ENCODE results near the gene USP46. TPM values are rescaled to one million over a fixed set of nuclear protein-coding genes. Genes with fewer than 3 reads are reported as not detected.

The USP46 gene
- total RNA-seq, 6 experiments from 2014 or later = 23.9 to 30.9 (median 26.3) TPM

DNA sequence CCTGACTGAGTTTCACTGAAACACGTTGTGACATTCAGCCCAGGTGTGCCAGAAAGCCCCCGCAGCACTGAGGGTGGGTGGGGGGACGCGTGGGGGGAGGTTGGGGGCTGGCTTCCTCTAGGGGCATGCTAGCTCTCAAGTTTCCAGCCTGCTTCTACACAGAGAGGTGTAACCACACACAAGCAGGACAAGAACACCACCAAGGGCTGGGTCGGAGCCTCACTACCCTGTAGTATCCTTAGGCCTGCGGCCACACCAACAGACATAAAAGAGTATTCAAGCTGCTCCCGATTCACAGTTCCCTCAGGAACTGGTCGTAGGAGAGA, 1.8 kb downstream of the USP46 start:
- Mint-ChIP-seq H3K36me3 (ENCODE audit: low read depth) (peaks cover 11% of the 10 kb centered on the region), H3K4me1 (ENCODE audit: low read depth) (peaks cover 43% of the 10 kb centered on the region), H3K27ac (peak overlapping the region; percentile 62), H3K9me3 (no peaks in the 10 kb centered on the region), H3K27me3 (ENCODE audit: insufficient read depth) (no peaks in the 10 kb centered on the region; the same call in 1 of the 2 replicates), H3K4me3 (peak overlapping the region; percentile 85)
- DNase-seq = no peak
- TF ChIP-seq, protein P1, sequence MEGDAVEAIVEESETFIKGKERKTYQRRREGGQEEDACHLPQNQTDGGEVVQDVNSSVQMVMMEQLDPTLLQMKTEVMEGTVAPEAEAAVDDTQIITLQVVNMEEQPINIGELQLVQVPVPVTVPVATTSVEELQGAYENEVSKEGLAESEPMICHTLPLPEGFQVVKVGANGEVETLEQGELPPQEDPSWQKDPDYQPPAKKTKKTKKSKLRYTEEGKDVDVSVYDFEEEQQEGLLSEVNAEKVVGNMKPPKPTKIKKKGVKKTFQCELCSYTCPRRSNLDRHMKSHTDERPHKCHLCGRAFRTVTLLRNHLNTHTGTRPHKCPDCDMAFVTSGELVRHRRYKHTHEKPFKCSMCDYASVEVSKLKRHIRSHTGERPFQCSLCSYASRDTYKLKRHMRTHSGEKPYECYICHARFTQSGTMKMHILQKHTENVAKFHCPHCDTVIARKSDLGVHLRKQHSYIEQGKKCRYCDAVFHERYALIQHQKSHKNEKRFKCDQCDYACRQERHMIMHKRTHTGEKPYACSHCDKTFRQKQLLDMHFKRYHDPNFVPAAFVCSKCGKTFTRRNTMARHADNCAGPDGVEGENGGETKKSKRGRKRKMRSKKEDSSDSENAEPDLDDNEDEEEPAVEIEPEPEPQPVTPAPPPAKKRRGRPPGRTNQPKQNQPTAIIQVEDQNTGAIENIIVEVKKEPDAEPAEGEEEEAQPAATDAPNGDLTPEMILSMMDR (IDR thresholded peaks at IDR 0.05) = no peak

DNA sequence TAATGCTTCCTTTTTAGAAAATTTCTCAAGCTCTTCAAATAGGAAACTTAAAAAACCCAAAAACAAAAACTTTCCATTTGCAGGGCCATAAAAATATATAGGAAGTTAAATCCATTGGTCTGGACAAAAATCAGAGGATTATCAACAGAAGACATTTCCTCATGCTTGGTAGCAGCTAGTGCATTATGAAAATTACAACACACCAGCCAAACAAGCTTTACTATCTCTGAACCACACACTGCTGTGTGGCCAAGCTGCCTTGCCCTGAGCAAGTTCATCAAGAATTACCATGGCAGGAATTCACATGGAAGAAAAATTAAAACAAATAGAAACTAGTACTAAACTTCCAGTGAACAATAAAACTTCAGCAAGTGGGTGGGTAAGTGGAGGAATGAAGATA, 3.6 kb downstream of the USP46 start:
- Mint-ChIP-seq H3K4me3 (no peak overlapping the region), H3K4me1 (ENCODE audit: low read depth) (peaks cover 39% of the 10 kb centered on the region), H3K9me3 (no peaks in the 10 kb centered on the region), H3K36me3 (ENCODE audit: low read depth) (no peaks in the 10 kb centered on the region; the same call in none of the 2 replicates), H3K27ac (no peak overlapping the region), H3K27me3 (ENCODE audit: insufficient read depth) (no peaks in the 10 kb centered on the region; the same call in 1 of the 2 replicates)
- DNase-seq = no peak
- TF ChIP-seq, protein P1 (IDR thresholded peaks at IDR 0.05) = no peak

DNA sequence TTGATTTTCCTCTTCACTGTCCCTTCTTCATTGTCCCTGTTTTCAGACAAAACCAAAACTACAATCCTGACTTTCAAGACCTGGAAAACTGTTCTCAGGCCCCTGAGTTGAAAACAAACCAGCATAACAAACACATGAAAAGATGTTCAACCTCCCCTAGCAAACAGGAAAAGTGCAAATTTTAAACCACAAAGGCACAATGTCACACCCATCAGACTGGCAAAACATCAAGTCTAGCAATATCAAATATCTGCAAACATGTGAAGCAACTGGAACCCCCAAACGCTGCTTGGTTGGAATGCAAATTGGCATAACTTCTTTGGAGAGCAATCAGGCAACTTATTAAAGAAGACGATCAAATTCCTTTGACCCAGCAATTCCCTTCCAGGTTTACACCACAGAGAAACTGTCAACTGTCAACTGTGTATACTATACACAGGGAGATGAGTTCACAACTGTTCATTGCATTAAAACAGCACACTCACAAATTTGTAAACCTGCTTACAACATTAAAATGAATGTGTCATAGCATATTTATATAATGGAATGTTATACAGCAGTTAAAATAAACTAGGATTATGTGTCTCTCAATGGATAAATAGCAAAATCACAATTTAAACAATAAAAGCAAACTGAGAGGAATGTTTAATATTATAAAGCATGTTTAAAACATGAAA, 7.0 kb downstream of the USP46 start:
- TF ChIP-seq, protein P1 (IDR thresholded peaks at IDR 0.05) = no peak
- DNase-seq = no peak
- H3K9me3 Mint-ChIP-seq = no peaks in the 10 kb centered on the region
- peaks cover 18% of the 10 kb centered on the region for H3K4me1 Mint-ChIP-seq (ENCODE audit: low read depth)
- no peaks in the 10 kb centered on the region; the same call in 1 of the 2 replicates for H3K27me3 Mint-ChIP-seq (ENCODE audit: insufficient read depth)
- H3K36me3 Mint-ChIP-seq (ENCODE audit: low read depth) = peaks cover 13% of the 10 kb centered on the region
- H3K4me3 Mint-ChIP-seq = no peak overlapping the region
- no peak overlapping the region for H3K27ac Mint-ChIP-seq

DNA sequence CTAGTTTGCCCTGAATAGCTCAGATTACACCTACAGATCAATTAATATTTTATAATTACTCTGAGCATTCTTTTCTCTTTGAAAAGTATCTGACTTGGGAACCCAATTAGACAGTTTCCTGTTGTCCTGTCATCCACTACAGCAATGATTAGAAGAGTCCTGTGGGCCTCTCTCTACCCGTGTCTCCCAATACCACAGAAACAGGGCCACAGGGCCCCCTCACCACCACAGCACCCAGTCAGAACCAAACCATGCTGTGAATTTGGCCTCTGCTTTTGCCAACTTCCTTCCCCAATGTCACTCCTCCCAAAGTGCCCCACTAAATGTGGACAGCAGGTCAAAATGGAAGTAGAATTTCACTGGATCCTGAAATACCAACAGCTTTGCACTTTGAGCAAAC, 10.3 kb downstream of the USP46 start:
- Mint-ChIP-seq H3K36me3 (ENCODE audit: low read depth) (peaks cover 13% of the 10 kb centered on the region), H3K9me3 (no peaks in the 10 kb centered on the region), H3K4me3 (no peak overlapping the region), H3K27me3 (ENCODE audit: insufficient read depth) (no peaks in the 10 kb centered on the region; the same call in 1 of the 2 replicates), H3K27ac (no peak overlapping the region), H3K4me1 (ENCODE audit: low read depth) (peaks cover 19% of the 10 kb centered on the region)
- DNase-seq = no peak
- TF ChIP-seq, protein P1 (IDR thresholded peaks at IDR 0.05) = no peak

DNA sequence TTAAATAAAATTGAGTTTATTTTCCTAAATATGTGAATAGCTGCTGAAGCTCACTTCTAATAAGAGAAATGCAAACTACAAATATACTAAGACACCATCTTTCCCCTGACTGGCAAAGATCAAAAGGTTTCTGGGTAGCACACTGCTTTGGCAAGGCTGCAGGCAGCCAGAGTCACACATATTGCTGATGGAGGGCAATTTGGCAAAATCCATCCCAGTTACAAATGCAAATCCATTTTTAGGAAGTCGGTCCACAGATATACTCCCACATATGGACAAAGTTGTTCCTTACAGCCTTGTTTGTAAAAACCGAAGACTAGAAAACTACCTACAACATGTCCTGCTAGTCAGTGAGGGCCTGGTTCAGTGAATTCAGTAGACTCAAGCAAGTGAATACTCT, 12.4 kb downstream of the USP46 start:
- H3K4me3 Mint-ChIP-seq = no peak overlapping the region
- peaks cover 13% of the 10 kb centered on the region for H3K36me3 Mint-ChIP-seq (ENCODE audit: low read depth)
- H3K9me3 Mint-ChIP-seq = no peaks in the 10 kb centered on the region

More for the DNA sequence above, 12.4 kb downstream of the USP46 start:
- TF ChIP-seq, protein P1 (IDR thresholded peaks at IDR 0.05) = no peak
- no peak for DNase-seq
- Mint-ChIP-seq H3K27ac (no peak overlapping the region), H3K27me3 (ENCODE audit: insufficient read depth) (no peaks in the 10 kb centered on the region; the same call in 1 of the 2 replicates), H3K4me1 (ENCODE audit: low read depth) (peaks cover 22% of the 10 kb centered on the region)

Measured in HFFc6 (cell line).